Stimulated activated CD8-positive, alpha-beta memory T cell treated with anti-CD3 and anti-CD28 coated beads, Interleukin-4, amount 100 ng/mL, for 24 hours (primary cell): ENCODE data around the gene MRC2.
A peak's percentile ranks its signal among the peaks of the same experiment; 100 is the strongest.

ENCODE experiments used
- DNase-seq: peaks from one replicate; pipeline ENCODE4 v3.0.0-alpha.2; 2020; ENCODE audit warnings: low read depth

MRC2 gene

DNA sequence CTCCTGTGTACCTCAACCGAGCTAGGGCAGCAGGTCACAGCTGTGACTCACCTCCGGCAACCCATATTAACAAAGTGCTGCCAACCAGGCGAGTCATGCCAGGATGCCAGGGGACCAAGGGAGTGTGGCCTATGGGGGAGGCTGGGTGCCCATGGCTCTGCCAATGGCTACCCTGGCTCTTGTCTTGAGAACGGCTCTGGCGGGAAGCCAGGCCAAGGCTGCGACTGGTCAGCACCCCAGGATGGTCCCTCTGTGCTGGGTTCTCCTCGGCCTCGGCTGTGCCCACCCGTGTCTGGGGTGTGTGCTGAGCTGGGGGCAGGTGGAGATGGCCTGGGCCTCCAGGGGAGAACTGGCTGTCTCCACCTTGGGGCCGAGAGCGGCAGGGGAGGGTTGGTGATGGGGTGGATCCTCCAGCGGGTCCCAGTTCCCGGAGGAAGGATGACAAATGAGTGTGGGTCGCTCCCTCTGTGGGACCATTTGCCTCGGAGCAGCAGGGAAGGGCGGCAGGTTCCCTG, 75.8 kb downstream of the MRC2 start:
- no peak for DNase-seq

DNA sequence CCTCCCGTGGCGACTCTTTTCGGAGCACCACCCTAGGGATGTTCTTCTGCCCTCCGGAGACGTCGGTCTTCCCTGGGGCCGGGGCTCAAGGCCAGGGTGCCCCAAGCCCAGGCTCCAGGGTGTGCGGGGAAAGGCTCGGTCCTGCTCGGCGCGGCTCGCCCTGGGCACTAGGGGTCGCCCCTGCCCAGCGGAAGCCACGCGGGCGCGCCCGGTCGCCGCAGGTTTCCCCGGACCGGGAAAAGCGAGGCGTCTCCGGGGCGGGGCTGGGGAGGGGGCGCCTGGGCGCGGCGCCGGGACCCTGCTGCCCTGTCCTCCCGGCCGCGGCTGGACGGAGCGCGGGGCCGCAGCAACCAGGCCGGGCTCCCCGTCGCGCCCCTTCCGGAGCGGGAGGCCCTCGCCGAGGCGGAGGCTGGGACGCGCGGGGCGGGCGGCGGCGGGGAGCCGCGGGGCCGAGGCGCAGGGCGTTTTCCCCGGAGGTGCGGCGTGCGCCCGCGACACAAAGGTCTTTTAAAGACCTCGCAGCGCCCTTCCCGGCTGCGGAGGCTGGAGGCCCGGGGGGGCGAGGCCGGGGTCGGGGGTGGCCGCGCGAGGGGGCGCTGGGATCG, 76.4 kb downstream of the MRC2 start:
- peak; percentile 61 for DNase-seq

GRCh38 chr17:62704381-62704971, 77.0 kb downstream of the MRC2 start:
- no peak for DNase-seq

GRCh38 chr17:62705156-62705777, 77.8 kb downstream of the MRC2 start:
- no peak for DNase-seq

- no peak for DNase-seq
These were observed 78.5 kb downstream of the MRC2 start for GRCh38 chr17:62705778-62706597.

DNA sequence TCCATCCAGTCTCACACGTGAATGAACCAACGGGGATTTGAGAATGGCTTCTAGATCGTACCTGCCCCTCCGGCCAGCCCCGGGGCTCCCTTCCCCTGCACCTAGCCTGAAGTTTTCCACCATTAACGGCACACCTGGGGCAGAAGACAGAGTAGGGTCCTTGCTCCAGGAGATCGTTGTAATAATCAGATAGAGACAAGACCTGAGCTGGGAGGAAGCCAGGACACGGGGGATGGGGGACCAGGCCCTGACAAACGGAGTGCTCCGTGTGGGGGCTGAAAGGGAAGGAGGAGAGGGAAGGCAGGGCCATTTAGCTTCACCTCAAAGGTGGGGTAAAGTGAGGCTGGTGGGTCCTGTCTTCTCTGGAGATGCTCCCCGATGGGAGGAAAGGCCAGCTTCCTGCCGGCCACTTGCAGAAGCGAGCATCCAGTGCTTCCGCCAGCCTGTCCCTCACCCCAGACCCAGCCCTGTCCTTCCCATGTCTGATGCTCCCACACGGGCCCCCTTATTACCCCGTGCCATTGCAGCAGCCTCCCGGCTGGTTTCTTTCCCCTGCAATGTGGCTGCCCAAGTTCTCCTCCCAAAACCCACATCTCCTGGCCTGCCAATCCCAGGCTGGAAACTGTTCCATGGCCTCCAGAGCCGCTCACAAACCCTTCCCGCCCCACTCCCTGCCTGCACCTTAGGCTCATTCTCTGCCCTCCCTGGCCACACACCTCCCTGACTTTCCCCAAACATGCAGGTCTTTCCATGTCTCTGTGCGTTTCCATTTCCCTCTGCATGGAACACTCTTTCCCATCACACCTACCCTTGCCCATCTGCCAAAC, 79.3 kb downstream of the MRC2 start:
- no peak for DNase-seq

DNA sequence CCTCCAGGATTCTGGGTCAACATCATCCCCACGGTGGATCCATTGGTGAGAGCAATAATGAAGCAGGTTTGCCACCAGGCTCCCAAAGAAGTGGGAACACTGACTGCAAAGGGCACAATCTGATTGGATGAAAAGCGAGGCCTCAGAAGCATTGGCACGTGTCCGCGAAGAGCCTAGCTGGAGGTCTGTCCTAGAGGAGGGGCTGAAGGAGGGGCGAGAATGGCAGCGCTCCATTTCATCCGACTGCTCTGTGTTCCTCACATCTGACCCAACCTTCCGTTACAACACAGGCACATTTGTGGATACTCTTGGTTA, 79.9 kb downstream of the MRC2 start:
- DNase-seq: no peak

DNA sequence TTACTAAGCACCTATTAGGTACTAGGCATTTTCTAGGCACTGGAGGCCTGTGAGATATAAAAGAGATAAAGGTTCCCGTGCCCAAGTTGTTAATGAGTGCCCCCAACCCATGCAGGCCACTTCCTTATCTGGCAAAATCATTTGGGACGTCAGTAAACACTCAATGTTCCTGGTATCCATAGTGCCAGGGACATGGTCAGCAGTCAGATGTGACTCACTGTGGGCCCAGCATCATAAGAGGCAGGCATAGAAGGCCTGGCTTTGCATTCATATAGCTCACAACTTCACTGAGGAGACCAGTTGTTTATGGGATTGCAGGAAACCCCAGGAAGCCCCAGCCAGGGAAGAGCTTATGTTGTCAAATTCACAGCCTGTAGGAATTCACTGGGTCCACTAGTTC, 81.1 kb downstream of the MRC2 start:
- DNase-seq: no peak

- DNase-seq: no peak
These were observed 84.7 kb downstream of the MRC2 start for GRCh38 chr17:62712171-62712581.

- no peak for DNase-seq
These were observed 85.8 kb downstream of the MRC2 start for GRCh38 chr17:62713086-62713881.

DNA sequence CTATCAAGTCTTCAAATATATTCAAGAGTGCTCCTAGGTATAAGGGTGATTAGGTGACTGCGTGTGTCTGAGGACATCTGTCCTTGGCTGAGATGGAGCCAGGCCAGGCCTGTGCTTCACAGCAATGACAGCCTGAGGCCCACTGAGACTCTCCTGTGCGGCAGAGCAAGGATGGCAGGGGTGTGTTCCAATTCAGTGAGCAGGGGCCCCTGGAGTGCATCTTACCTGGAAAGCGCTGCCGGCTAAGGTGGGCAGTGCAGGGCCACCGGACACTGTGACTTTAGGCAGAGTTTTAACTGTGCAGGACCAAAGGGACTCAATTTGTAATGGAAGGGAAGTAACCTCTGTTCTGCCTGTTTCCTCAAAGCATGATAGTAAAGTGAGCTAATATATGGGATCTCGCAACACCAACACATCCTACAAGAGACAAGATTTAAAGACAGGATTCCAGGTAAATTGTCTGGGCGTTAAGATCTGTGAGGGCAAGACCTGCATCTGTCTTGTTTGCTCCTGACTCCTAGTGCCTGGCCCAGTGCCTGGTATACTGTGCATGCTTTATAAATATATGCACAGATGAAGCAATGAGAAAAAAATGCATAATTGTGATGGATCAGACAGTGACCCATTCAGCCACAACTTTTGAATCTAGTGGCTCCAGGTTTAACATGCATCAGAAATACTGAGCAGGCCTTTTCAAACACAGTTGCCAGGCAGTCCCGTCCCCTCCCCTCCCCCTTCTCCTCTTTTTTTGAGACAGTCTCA, 86.7 kb downstream of the MRC2 start:
- DNase-seq: no peak

DNA sequence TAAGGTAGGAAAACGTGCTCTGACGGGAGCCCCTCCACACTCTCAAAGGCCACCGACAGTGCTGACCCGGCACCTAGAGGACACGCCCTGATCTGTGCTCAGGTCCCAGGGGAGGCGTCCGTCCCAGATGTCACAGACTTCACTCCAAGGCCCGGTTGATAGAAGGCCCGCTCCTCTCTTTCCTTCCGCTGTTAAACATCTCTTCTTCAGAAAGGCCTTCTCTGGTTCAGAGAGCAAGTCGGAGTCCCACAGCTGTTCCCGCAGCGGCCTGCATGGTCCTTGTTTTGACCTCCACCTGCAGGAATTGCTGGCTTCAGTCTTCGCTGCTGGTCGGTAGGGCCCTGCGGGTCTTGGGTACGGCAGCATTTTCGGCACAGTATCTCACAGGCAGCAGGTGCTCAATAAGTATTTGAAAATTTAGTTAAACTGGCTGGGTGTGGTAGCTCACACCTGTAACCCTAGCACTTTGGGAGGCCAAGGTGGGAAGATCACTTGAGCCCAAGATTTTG, 88.5 kb downstream of the MRC2 start:
- DNase-seq: no peak

DNA sequence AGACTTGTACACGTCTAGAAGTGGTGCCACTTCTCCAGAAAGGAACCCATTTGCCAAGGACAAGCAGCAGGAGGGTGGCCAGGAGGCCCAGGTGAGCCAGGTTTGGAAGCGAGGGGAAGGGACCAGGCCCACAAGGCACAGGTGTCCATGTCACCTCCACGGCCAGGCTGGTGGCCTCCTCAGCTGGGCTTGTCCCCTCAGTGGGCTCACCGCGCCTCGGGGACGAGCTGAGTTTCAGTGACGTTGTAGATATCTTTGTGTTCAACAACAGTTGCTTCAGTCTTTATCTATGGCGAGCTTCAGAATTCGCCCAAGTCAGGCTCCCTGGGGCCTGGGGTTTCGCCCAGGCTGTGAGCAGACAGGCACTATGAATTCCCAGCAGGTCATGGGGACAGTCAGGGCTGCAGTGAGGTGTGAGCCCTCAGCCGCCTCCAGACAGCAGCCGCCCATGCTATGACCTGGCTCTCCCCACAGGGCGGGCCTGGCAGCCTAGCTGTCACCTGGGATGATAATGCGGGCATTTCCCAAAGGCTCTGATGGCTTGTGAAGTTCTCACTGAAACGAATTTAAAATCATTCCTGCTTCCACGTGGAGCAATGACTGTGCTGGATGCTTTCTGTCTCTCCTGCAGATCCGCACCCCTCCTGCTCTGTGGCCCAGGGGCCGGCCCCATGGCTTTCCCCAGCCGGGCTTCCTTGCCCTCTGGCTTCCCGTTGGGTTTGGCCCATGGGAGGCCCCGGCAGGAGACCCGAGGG, 89.5 kb downstream of the MRC2 start:
- no peak for DNase-seq

DNA sequence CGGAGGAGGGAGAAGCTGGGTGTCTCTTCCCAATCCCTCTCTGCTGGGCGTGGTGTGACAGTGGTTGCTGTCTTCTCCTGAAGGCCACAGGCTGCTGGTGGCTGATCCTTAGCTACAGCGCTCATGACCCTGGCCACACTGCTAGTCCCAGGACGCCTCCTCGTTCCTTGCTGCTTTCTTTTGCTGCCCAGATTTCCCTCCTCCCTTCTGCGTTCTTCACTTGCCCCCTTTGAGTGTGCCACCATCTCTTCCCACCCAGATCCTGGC, 90.1 kb downstream of the MRC2 start:
- no peak for DNase-seq

GRCh38 chr17:62717889-62718288, 90.4 kb downstream of the MRC2 start:
- DNase-seq: no peak

- DNase-seq: peak; percentile 9
These were observed 91.0 kb downstream of the MRC2 start for GRCh38 chr17:62718429-62718828.

DNA sequence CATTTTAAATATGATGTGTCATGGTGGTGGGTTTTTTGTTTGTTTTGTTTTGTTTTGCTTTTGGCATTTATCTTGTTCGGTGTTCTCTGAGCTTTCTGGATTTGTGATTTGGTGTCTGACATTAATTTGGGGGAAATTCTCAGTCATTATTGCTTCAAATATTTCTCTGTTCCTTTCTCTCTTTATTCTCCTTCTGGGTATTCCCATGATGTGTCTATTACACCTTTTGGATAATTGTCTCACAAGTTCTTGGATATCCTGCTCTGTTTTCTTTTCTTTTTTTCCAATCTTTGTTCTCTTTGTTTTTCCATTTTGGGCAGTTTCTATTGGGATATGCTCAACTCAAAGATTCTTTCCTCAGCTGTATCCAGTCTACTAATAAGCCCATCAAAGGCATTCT, 92.1 kb downstream of the MRC2 start:
- no peak for DNase-seq

- no peak for DNase-seq
These were observed 92.8 kb downstream of the MRC2 start for GRCh38 chr17:62720126-62720850.

DNA sequence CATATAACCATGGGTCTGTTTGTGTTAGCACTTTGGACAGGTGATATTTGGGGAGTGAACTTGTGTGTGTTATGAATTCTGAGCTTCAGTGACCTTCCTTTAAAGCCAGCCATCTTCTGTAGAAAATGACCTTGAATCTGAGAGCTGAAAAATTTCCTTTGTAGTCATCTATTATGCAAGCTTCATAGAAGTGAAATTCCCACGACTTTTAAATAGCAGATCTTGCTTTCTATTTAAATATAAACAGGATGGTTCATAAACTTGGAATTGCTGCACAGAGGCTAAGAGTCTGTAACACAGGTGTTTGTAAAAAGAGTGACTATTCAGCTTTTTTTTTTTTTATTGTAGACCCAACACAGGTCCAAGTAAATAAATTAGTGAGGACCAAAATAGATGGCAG, 95.2 kb downstream of the MRC2 start:
- DNase-seq: no peak
